ENCODE data around the gene RAB42. TPM values are rescaled to one million over a fixed set of nuclear protein-coding genes. Genes with fewer than 3 reads are reported as not detected.
"Not testable (repeated sequence)": the region's sequence is repeated elsewhere in the genome, so short reads cannot be mapped to it uniquely, and the experiment has no call there.

RAB42 gene
- total RNA-seq, 1 donor = 5.1 TPM

DNA sequence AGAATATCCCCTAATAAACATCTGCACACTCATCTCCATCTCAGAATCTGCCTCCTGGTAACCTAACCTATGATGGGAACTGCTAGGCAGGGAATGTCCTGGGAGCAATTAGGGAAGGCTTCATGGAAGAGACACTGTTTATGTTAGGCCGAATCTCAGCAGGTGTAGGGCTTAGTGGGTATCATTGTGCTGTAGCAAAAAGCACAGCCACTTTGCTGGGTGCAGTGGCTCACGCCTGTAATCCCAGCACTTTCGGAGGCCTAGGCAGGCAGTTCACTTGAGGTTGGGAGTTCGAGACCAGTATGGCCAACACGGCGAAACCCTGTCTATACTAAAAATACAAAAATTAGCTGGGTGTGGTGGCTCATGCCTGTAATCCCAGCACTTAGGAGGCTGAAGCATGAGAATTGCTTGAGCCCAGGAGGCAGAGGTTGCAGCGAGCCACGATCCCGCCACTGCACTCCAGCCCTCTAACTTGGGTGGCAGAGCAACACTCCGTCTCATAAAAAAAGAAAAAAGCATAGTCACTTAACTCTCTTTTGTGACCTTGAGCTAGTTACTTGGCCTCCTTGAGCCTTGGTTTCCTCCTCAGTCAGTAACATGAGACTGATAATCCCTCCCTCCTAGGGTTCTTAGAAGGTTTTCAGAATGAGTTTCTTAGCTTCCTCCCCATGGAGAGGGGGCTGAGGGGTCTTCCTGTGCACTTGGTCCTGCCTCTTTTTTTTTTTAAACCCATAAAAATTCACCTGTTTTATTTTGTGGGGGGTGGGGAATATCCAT is 3.5 kb downstream of the RAB42 start:
- no peaks in the 10 kb centered on the region for H3K79me2 ChIP-seq (ENCODE audit: insufficient read depth, low read length)
- no peaks in the 10 kb centered on the region for H3K9me3 ChIP-seq (ENCODE audit: low read depth, low read length)
- H3K36me3 ChIP-seq (ENCODE audit: insufficient read depth, low read length) = no peaks in the 10 kb centered on the region
- H3K27ac ChIP-seq (ENCODE audit: low read depth, low read length) = no peak overlapping the region
- no peak for DNase-seq (ENCODE audit: insufficient read length, low spot score, missing footprints)
- TF ChIP-seq, protein P1, sequence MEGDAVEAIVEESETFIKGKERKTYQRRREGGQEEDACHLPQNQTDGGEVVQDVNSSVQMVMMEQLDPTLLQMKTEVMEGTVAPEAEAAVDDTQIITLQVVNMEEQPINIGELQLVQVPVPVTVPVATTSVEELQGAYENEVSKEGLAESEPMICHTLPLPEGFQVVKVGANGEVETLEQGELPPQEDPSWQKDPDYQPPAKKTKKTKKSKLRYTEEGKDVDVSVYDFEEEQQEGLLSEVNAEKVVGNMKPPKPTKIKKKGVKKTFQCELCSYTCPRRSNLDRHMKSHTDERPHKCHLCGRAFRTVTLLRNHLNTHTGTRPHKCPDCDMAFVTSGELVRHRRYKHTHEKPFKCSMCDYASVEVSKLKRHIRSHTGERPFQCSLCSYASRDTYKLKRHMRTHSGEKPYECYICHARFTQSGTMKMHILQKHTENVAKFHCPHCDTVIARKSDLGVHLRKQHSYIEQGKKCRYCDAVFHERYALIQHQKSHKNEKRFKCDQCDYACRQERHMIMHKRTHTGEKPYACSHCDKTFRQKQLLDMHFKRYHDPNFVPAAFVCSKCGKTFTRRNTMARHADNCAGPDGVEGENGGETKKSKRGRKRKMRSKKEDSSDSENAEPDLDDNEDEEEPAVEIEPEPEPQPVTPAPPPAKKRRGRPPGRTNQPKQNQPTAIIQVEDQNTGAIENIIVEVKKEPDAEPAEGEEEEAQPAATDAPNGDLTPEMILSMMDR (IDR thresholded peaks at IDR 0.05; ENCODE audit: extremely low read depth, low read depth, low read length) = no peak
- H2AFZ ChIP-seq (ENCODE audit: low read length) = no peak overlapping the region
- no peak overlapping the region for H3K4me3 ChIP-seq (ENCODE audit: insufficient read depth, low read length)
- no peak overlapping the region for H3K4me2 ChIP-seq (ENCODE audit: insufficient read depth, low read length)
- H4K20me1 ChIP-seq (ENCODE audit: insufficient read depth, low read length) = no peaks in the 10 kb centered on the region
- H3K4me1 ChIP-seq (ENCODE audit: insufficient read depth, low read length) = peaks cover 3% of the 10 kb centered on the region
- H3K27me3 ChIP-seq (ENCODE audit: insufficient read depth, low read length) = no peaks in the 10 kb centered on the region

DNA sequence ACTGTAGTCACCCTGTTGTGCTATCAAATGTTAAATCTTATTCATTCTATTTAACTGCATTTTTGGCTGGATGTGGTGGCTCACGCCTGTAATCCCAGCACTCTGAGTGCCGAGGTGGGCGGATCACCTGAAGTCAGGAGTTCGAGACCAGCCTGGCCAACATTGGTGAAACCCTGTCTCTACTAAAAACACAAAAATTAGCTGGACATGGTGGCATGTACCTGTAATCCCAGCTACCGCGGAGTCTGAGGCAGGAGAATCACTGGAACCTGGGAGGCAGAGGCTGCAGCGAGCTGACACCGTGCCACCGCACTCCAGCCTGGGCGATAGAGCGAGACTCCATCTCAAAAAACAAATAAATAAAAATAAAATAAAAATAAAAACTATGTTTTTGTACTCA is 4.2 kb downstream of the RAB42 start:
- not testable (repeated sequence) for DNase-seq (ENCODE audit: insufficient read length, low spot score, missing footprints); H3K27ac ChIP-seq (ENCODE audit: low read depth, low read length); H3K27me3 ChIP-seq (ENCODE audit: insufficient read depth, low read length); H3K4me3 ChIP-seq (ENCODE audit: insufficient read depth, low read length); H3K79me2 ChIP-seq (ENCODE audit: insufficient read depth, low read length); H3K4me2 ChIP-seq (ENCODE audit: insufficient read depth, low read length); H3K4me1 ChIP-seq (ENCODE audit: insufficient read depth, low read length); H3K9me3 ChIP-seq (ENCODE audit: low read depth, low read length); H4K20me1 ChIP-seq (ENCODE audit: insufficient read depth, low read length); H2AFZ ChIP-seq (ENCODE audit: low read length); H3K36me3 ChIP-seq (ENCODE audit: insufficient read depth, low read length)

DNA sequence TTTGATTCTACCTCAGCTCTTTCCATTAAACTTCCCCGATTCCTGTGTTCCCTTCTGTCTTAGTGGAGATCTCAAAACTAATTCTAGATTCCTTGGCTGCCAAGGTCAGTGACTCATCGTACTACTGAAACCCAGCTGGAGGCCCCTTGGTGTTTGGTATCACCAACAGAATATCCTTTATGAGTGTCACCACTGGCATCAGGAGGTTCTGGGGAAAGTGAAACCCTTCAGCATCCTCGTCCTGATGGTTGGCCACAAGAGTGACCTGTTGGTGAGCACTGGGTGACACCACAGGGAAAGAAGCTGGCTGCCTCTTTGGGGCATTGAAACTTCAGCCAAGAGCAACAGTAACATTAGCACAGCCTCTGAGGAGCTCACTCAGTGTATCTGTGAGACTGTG is 9.6 kb downstream of the RAB42 start:
- Histone ChIP-seq H3K79me2 (ENCODE audit: insufficient read depth, low read length) (no peaks in the 10 kb centered on the region), H2AFZ (ENCODE audit: low read length) (peak overlapping the region; percentile 29), H3K4me1 (ENCODE audit: insufficient read depth, low read length) (peaks cover 15% of the 10 kb centered on the region), H3K9me3 (ENCODE audit: low read depth, low read length) (no peaks in the 10 kb centered on the region), H4K20me1 (ENCODE audit: insufficient read depth, low read length) (peaks cover 7% of the 10 kb centered on the region), H3K27ac (ENCODE audit: low read depth, low read length) (peak overlapping the region; percentile 74), H3K4me3 (ENCODE audit: insufficient read depth, low read length) (peak overlapping the region; percentile 47), H3K4me2 (ENCODE audit: insufficient read depth, low read length) (peak overlapping the region; percentile 78), H3K36me3 (ENCODE audit: insufficient read depth, low read length) (peaks cover 26% of the 10 kb centered on the region), H3K27me3 (ENCODE audit: insufficient read depth, low read length) (no peaks in the 10 kb centered on the region)
- TF ChIP-seq, protein P1 (IDR thresholded peaks at IDR 0.05; ENCODE audit: extremely low read depth, low read depth, low read length) = no peak
- DNase-seq (ENCODE audit: insufficient read length, low spot score, missing footprints) = peak; percentile 98

DNA sequence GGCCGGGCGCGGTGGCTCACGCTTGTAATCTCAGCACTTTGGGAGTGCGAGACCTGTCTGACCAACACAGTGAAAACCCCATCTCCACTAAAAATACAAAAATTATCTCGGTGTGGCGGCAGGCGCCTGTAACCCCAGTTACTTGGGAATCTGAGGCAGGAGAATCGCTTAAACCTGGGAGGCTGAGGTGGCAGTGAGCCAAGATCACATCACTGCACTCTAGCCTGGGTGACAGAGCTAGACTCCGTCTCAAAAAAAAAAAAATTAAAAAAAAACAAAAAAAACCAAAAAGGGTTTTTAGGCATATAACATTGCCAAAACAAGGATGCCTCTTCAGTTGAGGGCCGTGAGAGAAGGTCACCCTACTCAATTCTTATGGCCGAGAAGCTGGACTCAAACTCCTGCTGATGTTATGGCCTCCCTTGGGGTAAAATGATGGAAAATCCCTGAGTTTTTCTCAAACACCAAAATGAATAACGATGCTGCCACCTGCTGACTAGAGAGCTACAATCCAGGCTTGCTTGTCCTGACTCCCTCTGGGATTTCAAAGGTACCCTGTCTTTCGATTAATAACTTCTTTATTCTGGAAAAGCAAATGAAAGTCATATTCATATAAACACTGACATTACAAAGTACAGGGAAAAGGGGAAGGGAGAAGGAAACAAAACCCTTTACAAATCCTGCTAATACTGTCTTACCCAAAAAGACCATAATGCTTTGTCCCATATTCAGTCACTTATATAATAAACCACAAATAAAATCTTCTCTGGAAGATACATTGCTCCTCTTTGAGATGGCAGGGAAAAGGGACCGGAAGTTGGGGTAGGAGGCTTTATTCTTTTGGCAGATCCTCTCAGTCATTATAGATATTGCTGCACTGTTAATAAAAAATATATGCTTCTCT is 10.7 kb downstream of the RAB42 start:
- peak overlapping the region; percentile 74 for H3K27ac ChIP-seq (ENCODE audit: low read depth, low read length)
- TF ChIP-seq, protein P1 (IDR thresholded peaks at IDR 0.05; ENCODE audit: extremely low read depth, low read depth, low read length) = peak; percentile 80

More for the DNA sequence above, 10.7 kb downstream of the RAB42 start:
- peaks cover 15% of the 10 kb centered on the region for H3K4me1 ChIP-seq (ENCODE audit: insufficient read depth, low read length)
- no peaks in the 10 kb centered on the region for H3K9me3 ChIP-seq (ENCODE audit: low read depth, low read length)
- no peak overlapping the region for H2AFZ ChIP-seq (ENCODE audit: low read length)
- no peaks in the 10 kb centered on the region for H3K79me2 ChIP-seq (ENCODE audit: insufficient read depth, low read length)
- H3K4me2 ChIP-seq (ENCODE audit: insufficient read depth, low read length) = peak overlapping the region; percentile 78
- peaks cover 7% of the 10 kb centered on the region for H4K20me1 ChIP-seq (ENCODE audit: insufficient read depth, low read length)
- DNase-seq (ENCODE audit: insufficient read length, low spot score, missing footprints) = peak; percentile 95
- H3K36me3 ChIP-seq (ENCODE audit: insufficient read depth, low read length) = peaks cover 36% of the 10 kb centered on the region
- no peak overlapping the region for H3K4me3 ChIP-seq (ENCODE audit: insufficient read depth, low read length)
- H3K27me3 ChIP-seq (ENCODE audit: insufficient read depth, low read length) = no peaks in the 10 kb centered on the region
